Activated CD4-positive, alpha-beta T cell treated with anti-CD3 and anti-CD28 coated beads, Interleukin-2, Interleukin-4, amounts not matched to agents 100 ng/mL and 50 ng/mL, durations not matched to agents 16 hours and 8 hours (primary cell): Measurements from ENCODE around the gene ELL.

Experiments used
- DNase-seq: peaks from one replicate; pipeline ENCODE4 v3.0.0-alpha.2; 2020; ENCODE audit warnings: low spot score

ELL gene

DNA sequence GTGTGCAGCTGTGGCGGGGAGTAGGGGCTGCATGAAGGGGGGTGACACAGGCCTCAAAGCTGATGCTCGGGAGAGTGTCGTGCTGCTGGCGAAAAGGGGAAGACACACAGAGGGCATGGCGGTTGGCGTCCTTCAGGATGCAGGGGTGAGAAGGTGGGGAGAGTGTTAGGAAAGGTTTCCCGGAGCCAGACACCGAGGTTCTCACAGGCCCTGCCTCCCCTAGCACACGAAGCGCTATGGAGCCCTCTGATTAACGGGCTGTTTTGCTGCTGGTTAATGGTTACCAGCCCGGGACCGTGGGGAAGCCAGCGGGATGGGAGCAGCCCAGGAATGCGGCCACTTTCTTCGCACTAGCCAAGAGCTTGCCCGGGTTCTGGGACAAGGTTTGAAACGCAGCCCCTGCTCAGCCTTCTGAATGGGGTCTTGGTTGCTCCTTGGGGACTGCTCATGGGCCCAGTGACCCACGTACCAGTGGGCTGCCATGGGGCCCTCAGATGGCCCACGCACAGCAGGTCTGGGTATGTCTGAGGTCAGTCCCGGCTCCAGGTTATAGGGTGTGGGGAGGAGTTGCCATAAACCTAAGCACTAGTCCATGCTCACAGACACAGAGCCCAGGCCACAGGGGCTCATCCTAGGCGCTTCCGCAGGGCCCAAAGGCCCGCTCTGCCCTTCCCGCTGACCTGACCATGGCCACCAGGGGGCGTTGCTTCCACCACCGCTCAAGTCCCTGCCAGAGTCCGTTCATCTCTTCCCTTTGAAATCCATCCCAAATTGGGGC is 52.6 kb downstream of the ELL start:
- peak; percentile 57 for DNase-seq

DNA sequence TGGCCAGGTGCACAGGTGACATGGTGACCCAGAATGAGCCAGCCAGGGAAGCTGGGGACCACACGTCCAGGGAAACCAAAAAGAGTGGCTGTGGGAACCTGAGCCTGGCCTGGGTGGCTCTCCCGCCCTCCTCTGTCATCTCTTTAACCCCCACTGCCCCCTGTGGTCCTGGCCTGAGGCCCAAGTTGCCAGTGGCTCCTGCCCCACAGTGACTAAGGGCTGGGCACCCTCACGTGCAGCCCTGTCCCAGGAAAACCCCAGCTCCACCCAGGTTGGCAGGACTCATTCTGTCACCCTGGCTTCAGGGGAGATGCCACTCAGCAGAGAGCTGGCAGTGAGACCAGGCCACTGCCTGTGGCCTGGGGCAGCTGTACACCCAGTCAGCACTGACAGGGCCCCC is 53.4 kb downstream of the ELL start:
- DNase-seq, result no peak

DNA sequence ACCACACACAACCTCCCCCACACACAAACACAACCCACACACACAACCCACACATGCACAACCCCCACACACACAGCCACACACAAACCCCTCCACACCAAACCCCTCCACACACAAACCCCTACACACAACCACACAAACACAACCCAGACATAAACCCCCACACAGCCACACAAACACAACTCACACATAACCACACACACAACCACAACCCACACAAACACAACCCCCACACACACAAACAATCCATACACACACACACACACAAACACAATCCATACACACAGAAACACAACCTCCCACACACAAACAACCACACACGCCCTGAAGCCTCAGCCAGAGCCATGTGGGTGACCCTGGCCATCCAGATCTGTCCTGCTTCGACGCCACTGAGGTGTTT is 53.9 kb downstream of the ELL start:
- no peak for DNase-seq

DNA sequence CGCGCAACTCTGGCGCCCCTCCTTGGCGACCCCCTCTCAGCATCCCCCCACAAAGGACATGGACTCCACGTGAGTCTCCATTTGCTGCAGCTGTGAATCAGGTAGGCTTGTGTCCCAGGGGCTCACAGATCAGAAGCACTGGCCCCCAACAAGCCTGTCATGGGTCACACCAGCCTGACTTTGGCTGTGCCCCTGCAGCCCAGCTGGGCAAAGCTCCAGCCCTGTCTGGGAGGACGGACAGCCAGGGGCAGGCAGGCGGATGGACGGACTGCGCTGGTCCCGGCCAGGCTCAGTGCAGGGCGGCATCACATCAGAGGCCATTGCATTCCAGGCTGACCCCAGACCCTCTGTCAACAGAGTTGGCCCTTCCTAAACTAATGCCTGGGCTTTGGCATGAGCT is 55.5 kb downstream of the ELL start:
- no peak for DNase-seq

DNA sequence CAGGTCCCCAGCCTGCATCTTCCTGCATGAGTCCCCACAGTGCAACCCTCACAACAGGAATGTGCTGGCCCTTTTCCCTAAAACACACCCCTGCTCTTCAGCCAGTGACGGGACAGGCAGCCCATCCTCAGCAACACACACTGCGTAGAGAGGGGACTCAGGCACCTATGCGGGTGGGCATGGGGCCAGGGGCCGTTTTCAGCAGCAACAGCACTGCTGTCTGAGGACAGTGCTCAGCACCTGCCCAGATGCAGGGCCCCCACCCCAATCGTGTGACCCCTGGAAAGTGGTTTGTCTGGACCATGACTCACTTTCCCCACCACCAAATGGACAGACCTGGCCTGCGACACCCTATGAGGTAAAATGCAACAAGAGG is 55.9 kb downstream of the ELL start:
- no peak for DNase-seq

DNA sequence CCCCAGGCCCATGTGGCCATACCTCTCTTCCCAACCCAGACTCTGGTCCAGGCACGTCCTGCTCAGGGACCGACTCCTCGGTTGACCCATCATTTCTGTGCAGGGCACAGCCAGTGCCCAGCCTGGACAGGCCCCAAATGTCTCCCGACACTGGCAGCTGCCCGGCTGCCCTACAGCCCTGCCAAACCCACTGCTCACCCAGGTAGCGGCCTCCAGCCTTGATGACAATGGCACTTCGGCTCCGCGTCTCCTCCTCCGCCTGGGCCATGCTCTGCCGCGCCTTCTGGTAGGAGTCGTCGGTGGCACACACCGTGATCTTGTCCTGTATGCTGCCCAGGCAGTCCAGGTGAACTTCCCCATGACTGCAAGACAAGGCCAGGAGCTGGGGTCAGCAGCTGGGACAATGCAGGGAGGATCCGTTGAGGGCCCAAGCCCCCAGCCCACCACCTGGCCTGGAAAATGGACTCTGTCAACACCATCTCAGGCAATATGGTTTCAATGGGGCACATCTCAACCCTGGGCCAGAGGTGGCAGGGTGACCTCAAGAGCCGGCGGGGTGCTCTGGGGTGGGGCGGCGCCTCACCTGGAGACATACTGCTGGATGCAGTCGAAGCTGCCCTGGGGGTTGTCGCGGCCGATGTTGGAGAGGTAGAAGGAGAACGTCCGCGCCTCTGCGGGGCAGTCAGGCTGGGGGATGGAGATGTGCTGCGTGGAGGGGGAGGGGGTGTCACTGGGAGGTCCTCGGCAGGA is 56.5 kb downstream of the ELL start:
- DNase-seq, result no peak

DNA sequence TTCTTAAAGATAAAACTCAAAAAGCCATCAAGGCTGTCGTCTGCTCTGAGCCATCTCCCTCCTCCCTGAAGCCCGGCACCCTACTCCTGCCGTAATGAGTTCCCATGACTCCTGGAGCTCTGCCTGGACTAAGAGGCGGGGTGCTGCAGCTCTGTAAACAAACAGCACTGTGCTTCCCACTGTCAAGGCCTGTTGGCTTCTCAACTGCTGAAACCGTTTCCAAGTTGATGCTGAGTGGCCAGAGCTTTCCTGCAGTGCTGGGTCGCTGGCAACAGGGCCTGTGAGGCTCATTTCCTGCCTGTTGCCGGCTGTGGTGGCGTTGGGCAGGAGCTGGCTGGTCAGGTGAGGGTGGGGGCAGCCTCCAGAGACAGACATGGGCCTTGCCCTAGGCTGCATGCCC is 57.2 kb downstream of the ELL start:
- no peak for DNase-seq

DNA sequence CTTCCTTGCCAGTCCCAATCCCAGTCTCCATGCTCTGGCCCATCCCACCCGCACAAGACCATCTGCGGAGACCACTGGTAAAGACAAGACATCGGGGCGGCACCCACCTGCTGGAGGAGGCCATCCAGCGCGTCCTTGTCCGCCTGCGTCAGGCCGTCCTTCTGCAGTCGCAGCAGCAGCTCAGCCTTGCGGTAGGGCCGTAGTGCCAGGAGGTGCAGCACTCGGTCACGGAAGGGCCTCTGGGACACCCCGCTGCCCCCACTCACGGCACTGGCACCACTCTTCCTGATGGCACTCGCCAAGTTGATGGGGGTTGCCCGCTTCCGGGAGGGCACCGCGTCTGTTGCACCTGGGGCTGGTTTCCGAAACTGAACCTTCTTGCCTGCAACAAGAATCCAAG is 60.4 kb downstream of the ELL start:
- no peak for DNase-seq

DNA sequence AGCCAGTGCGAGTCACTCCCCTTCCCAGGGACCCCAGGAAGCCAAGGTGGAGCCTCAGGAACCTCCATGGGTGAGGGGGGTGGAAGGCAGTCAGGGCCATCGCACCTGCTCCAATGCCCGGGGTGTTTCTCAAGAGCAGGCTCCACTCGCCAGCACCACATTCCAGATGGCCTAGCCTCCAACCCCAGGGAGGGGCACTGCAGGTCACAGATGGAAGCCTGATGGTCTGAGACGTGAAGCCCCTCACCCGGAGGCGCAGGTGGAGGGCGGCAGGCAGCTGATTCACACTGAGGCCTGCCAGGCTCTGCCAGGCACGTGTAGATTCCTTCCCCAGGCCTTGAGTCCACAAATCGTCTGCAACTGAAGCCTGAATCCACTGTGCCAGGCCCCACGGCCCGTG is 61.0 kb downstream of the ELL start:
- DNase-seq, result no peak

DNA sequence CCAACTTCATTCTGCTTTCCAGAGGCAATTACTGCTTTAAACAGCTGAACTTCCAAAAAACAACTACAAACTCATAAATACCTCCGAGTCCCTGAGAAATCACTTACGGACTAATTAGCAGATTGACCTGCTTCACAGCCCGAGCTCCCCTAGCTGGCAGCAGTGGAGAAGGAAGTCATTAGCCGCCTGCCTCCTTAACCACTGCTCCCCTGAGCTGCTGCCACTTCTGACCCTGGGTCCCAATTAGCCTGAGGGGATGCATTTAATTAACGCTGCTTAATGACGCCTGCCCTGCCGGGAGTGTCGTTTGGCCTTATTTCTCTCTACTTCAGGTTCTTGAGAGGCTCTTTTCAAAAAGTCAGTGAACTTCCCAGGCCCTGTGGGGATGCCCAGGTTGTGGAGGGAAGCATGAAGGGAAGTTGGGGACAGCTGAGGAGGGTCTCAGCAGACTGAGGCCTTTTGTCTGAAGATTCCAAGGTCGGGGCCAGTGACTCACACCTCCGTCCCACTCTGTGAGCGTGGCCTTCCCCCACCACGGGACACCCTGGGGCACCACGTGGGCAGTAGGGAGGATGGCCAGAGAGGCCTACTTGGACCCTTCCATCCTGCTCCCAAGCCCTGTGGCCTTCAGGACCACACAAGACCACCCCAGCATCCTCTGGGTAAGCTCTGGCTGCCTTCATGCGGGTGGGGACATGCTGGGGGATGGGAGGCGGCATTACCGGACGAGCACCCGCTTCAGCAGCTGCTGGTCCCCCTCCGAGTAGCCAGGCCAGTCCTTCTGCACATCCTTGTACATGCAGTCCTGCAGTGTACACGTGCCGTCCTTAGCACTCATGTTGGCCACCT is 64.2 kb downstream of the ELL start:
- no peak for DNase-seq

DNA sequence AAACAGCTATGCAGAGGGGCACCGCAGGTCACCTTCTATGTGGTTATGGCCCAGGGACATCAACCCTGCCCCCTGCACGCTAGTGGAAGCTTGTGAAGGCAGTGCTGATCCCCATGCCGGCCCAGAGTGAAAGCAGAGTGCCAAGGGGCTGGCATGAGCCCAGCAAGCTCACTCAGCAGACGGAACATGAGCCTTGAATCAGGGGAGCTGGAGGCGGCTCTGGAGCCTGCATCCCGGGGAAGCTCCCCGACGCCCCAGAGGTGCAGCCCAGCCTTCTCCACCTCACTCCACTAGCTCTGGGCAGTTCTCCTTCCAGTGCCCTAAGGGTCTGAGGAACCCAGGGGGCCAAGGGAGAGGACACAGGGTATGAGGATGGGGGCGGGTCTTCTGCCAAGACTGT is 64.9 kb downstream of the ELL start:
- no peak for DNase-seq

DNA sequence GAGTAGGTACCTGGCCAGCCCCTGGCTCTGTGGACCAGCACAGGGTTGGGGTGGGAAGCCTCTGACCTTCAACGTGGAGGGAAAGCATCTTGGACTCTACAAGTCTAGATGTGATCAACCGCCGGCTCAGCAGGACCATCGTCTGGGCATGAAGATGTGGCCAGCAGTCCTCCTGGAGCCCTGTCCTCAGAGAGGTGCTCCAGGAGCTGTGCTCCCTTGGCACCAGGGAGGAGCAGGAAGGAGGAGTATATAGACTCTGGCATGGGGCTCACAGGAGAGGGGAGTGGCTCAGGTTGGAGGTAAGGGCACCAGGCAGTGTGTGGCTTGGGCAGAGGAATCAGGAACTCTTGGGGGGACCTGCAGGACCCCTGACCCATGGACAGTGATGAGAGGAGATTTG is 65.6 kb downstream of the ELL start:
- DNase-seq, result no peak

DNA sequence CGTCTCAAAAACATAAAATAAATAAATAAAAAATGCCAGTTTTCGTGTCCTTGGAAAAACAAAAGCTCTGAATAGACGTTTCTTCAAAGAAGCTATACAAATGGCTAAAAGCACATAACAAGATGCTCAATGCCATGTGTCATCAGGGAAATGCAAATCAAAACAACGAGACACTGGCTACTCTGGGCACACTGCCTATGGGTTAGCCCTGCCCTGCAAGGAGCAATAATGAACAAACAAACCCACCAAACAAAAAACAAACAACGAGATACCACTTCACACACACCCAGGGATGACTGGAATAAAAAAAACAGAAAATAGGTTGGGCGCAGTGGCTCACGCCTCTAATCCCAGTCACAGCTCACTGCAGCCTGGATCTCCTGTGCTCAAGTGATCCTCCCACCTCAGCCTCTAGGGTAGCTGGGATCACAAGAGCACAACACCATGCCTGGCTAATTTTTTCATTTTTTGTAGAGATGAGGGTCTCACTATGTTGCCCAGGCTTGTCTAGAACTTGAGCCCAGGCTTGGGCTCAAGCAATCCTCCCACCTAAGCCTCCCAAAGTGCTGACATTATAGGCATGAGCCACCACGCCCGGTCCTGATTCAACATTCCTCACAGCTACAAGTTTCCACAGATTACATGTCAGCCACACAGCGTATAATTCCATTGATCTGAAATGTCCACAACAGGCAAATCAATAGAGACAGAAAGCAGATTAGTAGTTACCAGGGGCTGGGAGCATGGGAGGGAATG is 68.4 kb downstream of the ELL start:
- DNase-seq, result no peak

DNA sequence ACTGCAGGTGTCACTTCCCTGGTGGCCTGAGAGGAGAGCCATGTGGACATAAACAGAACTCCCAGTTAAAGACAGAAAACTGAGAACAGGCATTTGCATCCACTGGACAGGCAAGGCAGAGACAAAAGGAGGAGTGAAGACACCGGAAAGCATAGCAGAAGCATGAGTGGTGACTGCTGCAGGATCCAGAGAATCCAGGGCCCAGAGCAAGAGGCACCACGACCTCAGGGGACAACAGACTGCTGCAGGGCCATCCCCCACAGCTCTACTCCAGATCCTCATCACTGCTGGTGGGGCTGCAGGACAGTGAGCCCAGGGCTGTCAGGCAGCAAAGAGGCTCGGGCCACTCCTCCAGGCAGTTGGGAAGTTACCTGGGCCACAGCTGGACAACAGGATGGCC is 69.5 kb downstream of the ELL start:
- DNase-seq, result no peak

DNA sequence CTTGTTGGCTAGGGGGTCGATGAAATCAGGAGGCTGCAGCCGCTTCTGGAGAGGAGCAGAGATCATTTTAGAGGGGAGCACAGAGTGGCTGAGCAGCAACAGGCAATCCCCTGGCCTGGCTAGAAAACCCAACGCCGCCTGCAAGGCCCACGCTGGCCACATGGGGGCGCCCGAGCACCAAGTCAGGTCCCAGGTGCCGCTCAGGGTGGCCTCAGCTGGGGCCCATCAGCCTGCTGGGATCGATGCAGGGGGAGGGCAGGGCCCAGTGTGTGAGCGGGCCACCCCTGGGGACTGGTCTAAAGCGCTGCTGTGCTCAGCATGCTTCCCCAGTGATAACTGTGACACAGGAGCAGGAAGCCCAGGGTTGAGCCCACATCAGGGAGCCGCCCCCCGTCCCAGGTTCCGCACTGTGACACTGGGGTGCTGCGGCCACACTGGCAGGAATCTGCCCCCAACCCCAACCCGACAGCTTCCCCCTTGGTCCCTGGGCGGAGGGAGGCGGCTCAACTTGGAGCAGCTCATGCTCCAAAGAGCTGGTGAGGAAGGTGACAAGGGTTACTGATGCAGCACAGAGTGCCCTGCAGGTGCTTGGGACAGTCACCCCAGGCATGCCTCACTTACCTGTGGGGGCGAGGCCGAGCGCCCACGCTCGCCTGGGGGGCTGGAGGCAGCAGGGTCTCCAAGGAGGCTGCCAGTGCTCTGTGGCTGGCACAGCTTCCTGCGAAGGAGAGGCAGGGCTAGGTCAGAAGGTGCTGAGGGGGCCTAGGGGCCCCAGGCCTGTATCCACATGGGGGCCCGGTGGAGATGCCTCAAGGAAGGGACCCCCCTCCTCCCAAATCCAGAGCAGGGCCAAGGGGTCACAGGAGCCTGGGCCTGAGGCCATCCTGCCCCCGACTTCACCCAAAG is 70.7 kb downstream of the ELL start:
- DNase-seq, result peak; percentile 88

DNA sequence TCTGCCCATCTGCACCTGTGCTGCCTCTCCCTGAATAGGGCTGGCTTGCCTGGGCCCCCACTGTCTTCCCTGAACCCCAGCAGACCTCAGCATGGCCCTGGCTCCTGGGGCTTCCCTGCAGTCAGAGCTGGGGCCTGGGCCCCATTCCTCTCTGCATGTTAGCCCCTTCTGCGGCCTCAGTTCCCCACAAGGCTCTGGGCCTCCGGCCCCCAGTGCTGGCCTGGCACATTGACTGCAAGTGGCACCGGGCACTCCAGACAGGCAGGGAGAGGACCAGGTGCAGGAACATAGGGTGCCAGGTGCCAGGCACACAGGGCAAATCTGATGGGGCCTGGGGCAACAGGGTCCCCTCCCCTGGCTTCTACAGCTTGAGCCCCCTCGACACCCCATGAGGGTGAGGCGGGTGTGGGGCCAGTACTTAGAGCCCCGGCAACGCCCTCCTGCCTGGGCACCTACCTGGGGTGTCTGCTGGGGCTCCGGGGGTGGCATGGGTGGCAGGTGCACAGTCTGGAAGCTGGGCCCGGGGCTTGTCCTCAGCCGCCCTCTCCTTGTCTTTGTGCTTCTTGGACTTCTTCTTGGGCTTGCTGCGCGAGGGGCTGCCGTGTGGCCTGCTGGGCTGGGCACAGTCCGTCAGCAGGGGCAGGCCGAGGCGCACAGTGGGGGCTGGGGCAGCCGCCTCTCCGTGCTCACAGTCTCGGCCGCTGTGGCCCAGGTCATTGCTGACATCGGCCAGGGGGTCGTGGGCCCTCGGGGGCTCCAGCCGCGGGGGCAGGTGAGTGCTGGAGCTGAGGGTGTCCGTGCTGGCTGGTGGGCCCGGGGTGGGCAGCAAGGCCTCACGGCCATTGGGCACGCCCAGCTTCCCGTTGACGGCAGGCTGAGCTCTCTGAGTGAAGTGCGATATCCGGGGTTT is 71.6 kb downstream of the ELL start:
- no peak for DNase-seq

DNA sequence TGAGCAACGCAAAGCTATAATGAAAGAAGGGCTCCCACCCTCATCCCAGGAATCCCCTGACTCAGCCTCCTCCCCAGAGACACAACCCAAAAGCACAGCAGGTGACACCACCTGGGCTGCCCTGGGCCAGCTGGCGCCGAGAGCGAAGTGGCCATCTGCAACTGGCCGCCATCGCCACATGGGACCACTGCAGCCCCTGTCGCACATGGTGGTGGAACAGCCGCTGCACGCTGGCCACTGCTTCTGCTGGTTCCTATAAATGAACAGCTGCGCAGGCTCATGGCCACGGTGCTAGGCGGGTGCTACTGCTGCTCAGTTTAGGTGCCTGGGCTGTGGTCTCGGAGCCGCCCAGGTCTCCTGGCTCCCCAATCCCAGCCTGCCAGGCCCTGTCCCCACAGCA is 72.3 kb downstream of the ELL start:
- no peak for DNase-seq

DNA sequence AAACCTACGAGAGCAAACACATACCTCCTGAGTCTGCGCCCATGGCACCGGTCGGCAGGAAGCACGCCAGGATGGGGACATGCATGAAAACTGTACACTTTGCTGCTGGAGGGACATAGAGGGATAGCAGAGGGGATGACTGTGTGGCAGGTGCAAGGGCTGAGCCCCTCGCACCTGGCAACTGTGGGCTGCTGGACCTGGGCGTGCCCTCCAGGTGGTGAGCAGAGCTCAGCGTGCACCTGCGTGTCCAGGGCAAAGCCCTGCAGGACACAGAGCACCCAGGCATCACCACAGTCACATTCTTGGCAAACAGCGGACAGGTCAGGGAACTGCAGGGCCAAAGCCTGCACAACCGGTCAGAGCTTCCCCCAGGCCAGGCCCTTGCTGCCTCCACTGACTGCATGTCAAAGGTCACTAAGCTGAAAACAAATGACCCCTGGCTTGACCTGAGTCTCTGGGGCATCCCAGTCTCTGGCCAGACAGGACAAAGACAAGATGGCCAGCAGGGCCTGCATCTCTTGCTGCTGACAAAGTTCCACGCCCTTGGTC is 75.0 kb downstream of the ELL start:
- no peak for DNase-seq

DNA sequence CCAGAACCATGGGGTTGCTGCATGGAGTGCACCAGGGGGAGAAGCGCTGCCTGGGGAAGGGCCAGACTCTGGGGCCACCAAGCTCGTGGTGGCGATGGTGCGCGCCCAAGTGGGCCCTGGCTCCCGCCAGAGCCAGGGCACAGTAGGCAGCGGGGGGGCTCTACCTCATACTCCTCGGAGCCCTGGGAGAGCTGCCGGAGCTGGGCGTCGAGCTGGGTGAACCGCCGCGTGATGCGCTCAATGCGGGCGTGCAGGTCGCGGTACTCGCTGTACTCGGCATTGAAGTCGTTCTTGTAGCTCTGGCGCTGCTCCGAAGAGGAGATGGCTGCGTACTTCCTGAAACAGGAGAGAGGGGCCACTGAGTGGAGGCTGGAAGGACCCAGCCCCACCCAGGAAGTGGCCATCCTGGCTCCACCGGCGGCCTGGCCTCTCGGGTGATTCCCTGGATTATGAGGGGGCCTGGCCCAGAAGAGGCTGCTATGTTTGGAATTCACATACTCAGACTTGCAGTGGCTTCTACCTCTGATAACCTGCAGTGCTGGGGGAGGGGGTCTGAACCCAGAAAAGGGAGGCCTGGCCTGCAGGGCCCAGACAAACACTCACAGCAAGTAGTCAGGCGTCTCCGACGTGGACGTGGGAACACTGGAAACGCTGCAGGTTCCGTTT is 75.6 kb downstream of the ELL start:
- no peak for DNase-seq
